Stomach (tissue), 9 donors: ENCODE measurements around the gene DCTN5. TPM values are rescaled to one million over a fixed set of nuclear protein-coding genes. Genes with fewer than 3 reads are reported as not detected.

Experiments used
- DNase-seq, 2 donors: peaks; one replicate each; pipeline versions ENCODE4 v3.0.0 to v3.0.0-alpha.2; 2013 to 2019
- H3K27ac ChIP-seq, 5 donors: fragments of 200-600 bp in 4 of 5; sonication (generic) in 4 of 5; one replicate each; pipeline ENCODE4 v1.5.1; 2013 to 2019; ENCODE audit warnings: mild to moderate bottlenecking in 1 of 5, moderate library complexity in 1 of 5
- H3K27me3 ChIP-seq, 3 donors: fragments of 200-600 bp; sonication (generic); one replicate each; pipeline ENCODE4 v1.5.1; 2017 to 2019; ENCODE audit warnings: mixed run types in 1 of 3
- H3K36me3 ChIP-seq, 4 donors: fragments of 200-600 bp; sonication (generic); 1 replicate in 3 of 4; 2 replicates in 1 of 4; pipeline ENCODE4 v1.5.1; 2016 to 2019
- H3K4me1 ChIP-seq, 4 donors: fragments of 200-600 bp; sonication (generic); one replicate each; pipeline ENCODE4 v1.5.1; 2016 to 2019
- H3K4me3 ChIP-seq, 4 donors: fragments of 200-600 bp; sonication (generic) in 3 of 4; one replicate each; pipeline ENCODE4 v1.5.1; 2016 to 2019; ENCODE audit warnings: mild to moderate bottlenecking in 1 of 4
- H3K9me3 ChIP-seq, 4 donors: fragments of 200-600 bp; sonication (generic); one replicate each; pipeline ENCODE4 v1.5.1; 2016 to 2019
- CTCF ChIP-seq, 7 experiments: fragments of 450-650 bp in 4 of 7; fragments of 200-600 bp in 3 of 7; sonication (generic) in 3 of 7; IDR thresholded peaks; one replicate each; pipeline ENCODE4 v1.5.1; 2016 to 2019; ENCODE audit warnings: antibody characterized with exemption in 7 of 7, control low read depth in 2 of 7, mild to moderate bottlenecking in 1 of 7
- EP300 ChIP-seq: sonication (generic); formaldehyde crosslinking; IDR thresholded peaks from one replicate; pipeline ENCODE4 v1.6.1; 2017; ENCODE audit warnings: antibody characterized with exemption
- POLR2A ChIP-seq, 4 donors: fragments of 450-650 bp; IDR thresholded peaks; one replicate each; pipeline ENCODE4 v1.6.1; 2016; ENCODE audit warnings: antibody characterized with exemption in 4 of 4, control low read depth in 2 of 4, mild to moderate bottlenecking in 1 of 4, moderate library complexity in 1 of 4
- POLR2AphosphoS5 ChIP-seq, 3 donors: sonication (generic); formaldehyde crosslinking; IDR thresholded peaks; one replicate each; pipeline ENCODE4 v1.6.1; 2016; ENCODE audit warnings: antibody characterized with exemption in 3 of 3
- WGBS, 5 donors: extraction: QIAGEN DNeasy Blood & Tissue Kit in 3 of 5; methylation state at CpG; one replicate each; pipeline versions ENCODE4 v1.1.5 to v1.1.7; 2013 to 2018; 5-methylcytosine and 5-hydroxymethylcytosine counted together
- intact Hi-C: fragments of 100-400 bp; cut with DNase I; formaldehyde crosslinking; loops from one replicate; pipeline ENCODE4 v1.15.1; 2023; ENCODE audit warnings: low total_unique reads
- polyA plus RNA-seq, 3 donors: library from polyadenylated mRNA; stranded (reverse); fragments of 200-250 nt; gene quantifications; one replicate each; pipeline ENCODE4 v1.2.3, GENCODE V29; 2013
- total RNA-seq, 5 donors: library from RNA; depleted of rRNA; stranded (reverse); fragments of >200 nt; gene quantifications; one replicate each; pipeline versions ENCODE4 v1.1.0 to v1.2.3, GENCODE V29; 2014 to 2016
- donor health status: healthy with polysubstance abuse.
- donor health status: Bipolar disorder and iron deficiency.
- donor health status: healthy.

The DCTN5 gene
- total and polyA plus RNA-seq, 8 donors, result 3.5 to 47.4 (median 12.6) TPM

- Histone ChIP-seq H3K4me1 (no peaks in the 10 kb centered on the region), H3K36me3 (peaks cover 54 to 96% (median 89%) of the 10 kb centered on the region in 4 donors), H3K9me3 (no peaks in the 10 kb centered on the region), H3K27me3 (no peaks in the 10 kb centered on the region), H3K27ac (no peak overlapping the region), H3K4me3 (no peak overlapping the region)
- DNase-seq, result no peak
- 87 to 94% (median 91%) methylated on average over 4 of the region's 4 CpGs for WGBS, 5 donors
- intact Hi-C loops, result no loop called here
- TF ChIP-seq POLR2A (IDR thresholded peaks at IDR 0.05), result no peak
- no peak for TF ChIP-seq EP300
- TF ChIP-seq POLR2AphosphoS5 (IDR thresholded peaks at IDR 0.05), result no peak
- no peak for TF ChIP-seq CTCF (IDR thresholded peaks at IDR 0.05)
Measured at GRCh38 chr16:23668873-23669272, 27.6 kb downstream of the DCTN5 start.

GRCh38 chr16:23670137-23670776 lies 29.0 kb downstream of the DCTN5 start:
- DNase-seq, result peak in 1 of 2 donors; percentile 43
- Histone ChIP-seq H3K36me3 (peaks cover 42 to 94% (median 83%) of the 10 kb centered on the region in 4 donors), H3K4me3 (no peak overlapping the region), H3K9me3 (no peaks in the 10 kb centered on the region), H3K27me3 (no peaks in the 10 kb centered on the region), H3K27ac (peak overlapping the region in 2 of 5 donors; percentile 56 to 71), H3K4me1 (no peaks in the 10 kb centered on the region)
- intact Hi-C loops, result no loop called here
- WGBS, 5 donors, result 90 to 94% (median 92%) methylated on average over 4 of the region's 4 CpGs
- TF ChIP-seq CTCF (IDR thresholded peaks at IDR 0.05) (no peak), POLR2AphosphoS5 (IDR thresholded peaks at IDR 0.05) (peak in 1 of 3 donors; percentile 18), POLR2A (IDR thresholded peaks at IDR 0.05) (no peak), EP300 (no peak)

- Histone ChIP-seq H3K27me3 (no peaks in the 10 kb centered on the region), H3K9me3 (no peaks in the 10 kb centered on the region), H3K4me1 (peaks cover 6 to 15% (median 10%) of the 10 kb centered on the region in 4 donors), H3K27ac (no peak overlapping the region), H3K4me3 (no peak overlapping the region), H3K36me3 (peaks cover 5 to 61% (median 52%) of the 10 kb centered on the region in 4 donors)
- intact Hi-C loops, result no loop called here
- no peak for DNase-seq
- WGBS, 5 donors, result 57 to 75% (median 67%) methylated on average over 8 of the region's 8 CpGs
- TF ChIP-seq POLR2A (IDR thresholded peaks at IDR 0.05), result no peak
Measured at GRCh38 chr16:23673971-23674614, 32.8 kb downstream of the DCTN5 start.

- no peaks in the 10 kb centered on the region for H3K9me3 ChIP-seq
- TF ChIP-seq EP300 (no peak), POLR2A (IDR thresholded peaks at IDR 0.05) (no peak), POLR2AphosphoS5 (IDR thresholded peaks at IDR 0.05) (no peak), CTCF (IDR thresholded peaks at IDR 0.05) (no peak)
- H3K27ac ChIP-seq, result no peak overlapping the region
- no peak overlapping the region for H3K4me3 ChIP-seq
- H3K36me3 ChIP-seq, result peaks cover 3 to 51% (median 46%) of the 10 kb centered on the region in 4 donors
- H3K27me3 ChIP-seq, result no peaks in the 10 kb centered on the region
- intact Hi-C loops, result no loop called here
- peaks cover 10 to 32% (median 19%) of the 10 kb centered on the region in 4 donors for H3K4me1 ChIP-seq
- WGBS, 5 donors, result 81 to 94% (median 88%) methylated on average over 2 of the region's 2 CpGs
- DNase-seq, result peak in 1 of 2 donors; percentile 37
Measured at GRCh38 chr16:23676924-23677480, 35.7 kb downstream of the DCTN5 start.
